Activated B cell treated with CpG ODN at 0.5 μM for 24 hours (primary cell): ENCODE measurements around the gene APBA2. TPM values are rescaled to one million over a fixed set of nuclear protein-coding genes. Genes with fewer than 3 reads are reported as not detected.

ENCODE experiments used
- ATAC-seq: fragments of 200-7000 bp; cut with Tn5 transposase; one replicate; pipeline ENCODE4 v1.10.0; 2021; ENCODE audit warnings: low read depth, mild to moderate bottlenecking, moderate library complexity
- CTCF ChIA-PET: fragments of 350-600 bp; sonication (Branson Sonifier 250); formaldehyde crosslinking; loops from one replicate; lab custom pipeline; 2021; ENCODE audit warnings: antibody characterized with exemption; lab: Charles Lee
- POLR2A ChIA-PET: fragments of 350-600 bp; sonication (Branson Sonifier 250); formaldehyde crosslinking; loops from one replicate; lab custom pipeline; 2021; ENCODE audit warnings: antibody characterized with exemption; lab: Charles Lee
- DNase-seq: peaks from one replicate; pipeline ENCODE4 v3.0.0; 2022
- H3K27ac Mint-ChIP-seq: one replicate; pipeline ENCODE4 v1.8.0; 2020; ENCODE audit warnings: mixed read lengths
- H3K27me3 Mint-ChIP-seq: one replicate; pipeline ENCODE4 v1.8.0; 2021; ENCODE audit warnings: mixed read lengths
- H3K36me3 Mint-ChIP-seq: one replicate; pipeline ENCODE4 v1.8.0; 2021; ENCODE audit warnings: low read depth, mixed read lengths
- H3K4me1 Mint-ChIP-seq: one replicate; pipeline ENCODE4 v1.8.0; 2021; ENCODE audit warnings: mixed read lengths
- H3K4me3 Mint-ChIP-seq: one replicate; pipeline ENCODE4 v1.8.0; 2020; ENCODE audit warnings: mild to moderate bottlenecking, mixed read lengths
- H3K9me3 Mint-ChIP-seq: one replicate; pipeline ENCODE4 v1.8.0; 2020; ENCODE audit warnings: mixed read lengths
- intact Hi-C: fragments of 100-400 bp; cut with micrococcal nuclease; formaldehyde crosslinking; loops from one replicate; pipeline ENCODE4 v1.15.1; 2024
- total RNA-seq: library from RNA; stranded (reverse); gene quantifications from 2 replicates; pipeline ENCODE4 v1.2.3, GENCODE V29; 2022
- TF ChIP-seq, protein P1 (sequence below): fragments of 200-600 bp; IDR thresholded peaks from one replicate; pipeline ENCODE4 v1.8.0; 2022; ENCODE audit warnings: antibody characterized with exemption, mild to moderate bottlenecking

The APBA2 gene
- total RNA-seq, 1 donor from 2014 or later = not detected

DNA sequence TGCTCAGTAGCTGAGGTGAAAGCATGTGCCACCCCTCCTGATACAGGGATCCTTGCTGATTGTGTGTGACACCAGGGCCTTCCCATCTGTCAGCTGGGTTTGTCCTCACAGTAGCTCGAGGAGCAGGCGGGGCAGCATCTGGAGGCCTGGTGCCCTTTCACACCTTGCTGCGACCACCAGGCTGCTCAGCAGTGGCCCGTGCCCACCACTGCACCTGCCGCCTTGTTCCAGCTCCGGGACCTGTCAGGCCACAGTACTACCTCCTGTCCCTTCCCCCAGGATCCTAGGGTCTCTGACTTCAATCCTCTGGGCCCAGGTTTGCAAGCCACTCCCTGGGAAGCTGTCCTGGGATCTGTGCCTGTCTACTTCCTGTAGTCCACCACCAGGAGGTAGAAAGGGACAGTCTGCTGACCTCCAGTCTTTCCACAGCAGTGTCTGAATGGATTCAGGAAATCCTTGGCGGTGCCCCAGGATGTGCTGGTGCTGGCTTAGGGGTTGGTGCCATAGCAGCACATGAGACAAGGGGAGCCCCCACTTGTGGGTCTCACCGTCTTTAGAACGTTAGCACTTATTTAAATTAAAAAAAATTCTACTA lies 27.5 kb downstream of the APBA2 start:
- TF ChIP-seq, protein P1, sequence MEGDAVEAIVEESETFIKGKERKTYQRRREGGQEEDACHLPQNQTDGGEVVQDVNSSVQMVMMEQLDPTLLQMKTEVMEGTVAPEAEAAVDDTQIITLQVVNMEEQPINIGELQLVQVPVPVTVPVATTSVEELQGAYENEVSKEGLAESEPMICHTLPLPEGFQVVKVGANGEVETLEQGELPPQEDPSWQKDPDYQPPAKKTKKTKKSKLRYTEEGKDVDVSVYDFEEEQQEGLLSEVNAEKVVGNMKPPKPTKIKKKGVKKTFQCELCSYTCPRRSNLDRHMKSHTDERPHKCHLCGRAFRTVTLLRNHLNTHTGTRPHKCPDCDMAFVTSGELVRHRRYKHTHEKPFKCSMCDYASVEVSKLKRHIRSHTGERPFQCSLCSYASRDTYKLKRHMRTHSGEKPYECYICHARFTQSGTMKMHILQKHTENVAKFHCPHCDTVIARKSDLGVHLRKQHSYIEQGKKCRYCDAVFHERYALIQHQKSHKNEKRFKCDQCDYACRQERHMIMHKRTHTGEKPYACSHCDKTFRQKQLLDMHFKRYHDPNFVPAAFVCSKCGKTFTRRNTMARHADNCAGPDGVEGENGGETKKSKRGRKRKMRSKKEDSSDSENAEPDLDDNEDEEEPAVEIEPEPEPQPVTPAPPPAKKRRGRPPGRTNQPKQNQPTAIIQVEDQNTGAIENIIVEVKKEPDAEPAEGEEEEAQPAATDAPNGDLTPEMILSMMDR = no peak
- no peaks in the 10 kb centered on the region for H3K4me1 Mint-ChIP-seq
- no peak overlapping the region for H3K4me3 Mint-ChIP-seq
- no peak for ATAC-seq
- H3K27ac Mint-ChIP-seq = no peak overlapping the region
- ChIA-PET CTCF (no interaction called here), POLR2A (no interaction called here)
- no peaks in the 10 kb centered on the region for H3K9me3 Mint-ChIP-seq
- H3K36me3 Mint-ChIP-seq = no peaks in the 10 kb centered on the region
- intact Hi-C loops = no loop called here
- no peaks in the 10 kb centered on the region for H3K27me3 Mint-ChIP-seq
- no peak for DNase-seq

DNA sequence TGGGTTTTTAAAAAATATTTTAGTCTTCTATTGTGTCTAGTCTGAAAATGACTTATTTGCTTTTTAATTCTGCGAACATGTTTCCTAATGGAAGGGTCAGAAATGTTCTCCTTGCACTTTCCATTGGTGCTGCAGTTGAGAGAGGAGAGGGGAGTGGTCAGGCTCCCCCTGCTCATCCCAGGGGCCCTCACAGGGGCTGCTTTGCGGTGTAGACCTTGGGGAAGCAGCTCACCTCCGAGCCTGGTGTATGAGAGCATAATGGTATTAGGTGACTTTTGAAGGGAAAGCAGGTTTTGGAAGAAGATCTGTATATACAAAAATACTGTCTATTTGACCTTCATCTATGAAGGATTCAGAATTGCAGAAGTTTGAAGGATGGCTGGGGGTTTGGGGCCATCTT lies 28.3 kb downstream of the APBA2 start:
- no peaks in the 10 kb centered on the region for H3K27me3 Mint-ChIP-seq
- DNase-seq (no peak), ATAC-seq (no peak)
- H3K36me3 Mint-ChIP-seq = no peaks in the 10 kb centered on the region
- H3K27ac Mint-ChIP-seq = no peak overlapping the region
- H3K4me1 Mint-ChIP-seq = no peaks in the 10 kb centered on the region
- ChIA-PET POLR2A (no interaction called here), CTCF (no interaction called here)
- no peak overlapping the region for H3K4me3 Mint-ChIP-seq
- intact Hi-C loops = no loop called here
- no peaks in the 10 kb centered on the region for H3K9me3 Mint-ChIP-seq
- TF ChIP-seq, protein P1 = no peak

DNA sequence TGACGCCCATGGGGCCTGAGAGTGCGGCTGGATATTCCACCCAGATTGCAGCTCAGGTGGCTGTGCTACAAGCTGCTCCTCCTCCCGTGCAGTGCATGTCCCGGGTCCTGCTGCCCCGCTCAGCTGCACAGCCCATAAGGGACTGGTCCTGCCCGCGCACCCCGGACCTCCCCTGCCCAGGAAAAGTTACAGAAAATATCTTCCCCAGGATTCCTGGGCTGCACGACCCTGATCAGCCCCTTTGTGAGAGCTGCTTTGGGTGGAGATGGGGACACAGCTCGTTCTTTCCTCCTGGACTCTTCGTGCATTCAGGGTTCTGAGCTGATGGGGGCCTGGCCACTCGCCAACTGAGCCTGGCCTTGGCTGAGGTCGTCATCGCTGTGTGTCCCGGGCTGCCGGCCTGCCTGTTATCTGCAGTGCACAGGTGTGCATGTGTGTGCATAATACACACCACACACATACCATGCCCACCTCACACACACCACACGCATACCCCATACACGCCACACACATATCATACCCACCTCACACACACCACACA lies 28.8 kb downstream of the APBA2 start:
- ChIA-PET CTCF (no interaction called here), POLR2A (no interaction called here)
- no peak overlapping the region for H3K27ac Mint-ChIP-seq
- TF ChIP-seq, protein P1 = no peak
- intact Hi-C loops = no loop called here
- H3K36me3 Mint-ChIP-seq = no peaks in the 10 kb centered on the region
- no peak for ATAC-seq
- DNase-seq = no peak
- H3K4me3 Mint-ChIP-seq = no peak overlapping the region
- no peaks in the 10 kb centered on the region for H3K27me3 Mint-ChIP-seq
- no peaks in the 10 kb centered on the region for H3K4me1 Mint-ChIP-seq
- no peaks in the 10 kb centered on the region for H3K9me3 Mint-ChIP-seq

DNA sequence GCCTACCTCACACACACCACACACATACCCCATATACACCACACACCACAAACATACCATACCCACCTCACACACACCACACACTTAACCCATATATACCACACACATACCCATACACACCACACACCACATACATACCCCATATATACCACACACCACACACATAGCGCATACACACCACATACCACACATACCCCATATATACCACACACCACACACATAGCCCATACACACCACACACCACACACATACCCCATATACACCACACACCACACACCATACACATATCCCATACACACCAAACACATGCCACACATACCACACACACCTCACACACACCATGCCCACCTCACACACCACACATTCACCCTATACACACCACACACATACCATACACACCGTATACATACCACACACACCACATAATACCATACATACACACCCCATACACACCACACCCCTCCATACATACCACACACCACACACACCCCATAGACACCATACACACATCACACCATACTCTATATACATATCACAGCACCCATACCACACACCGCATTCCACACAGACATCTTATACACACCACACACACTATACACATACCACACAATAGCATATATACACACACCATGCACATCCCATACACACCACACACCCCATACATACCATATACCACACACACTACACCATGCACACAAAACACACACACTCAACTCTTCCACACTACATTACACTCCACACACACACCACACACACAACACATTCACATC lies 29.5 kb downstream of the APBA2 start:
- H3K4me1 Mint-ChIP-seq = no peaks in the 10 kb centered on the region
- TF ChIP-seq, protein P1 = no peak
- H3K9me3 Mint-ChIP-seq = no peaks in the 10 kb centered on the region
- ChIA-PET CTCF (no interaction called here), POLR2A (no interaction called here)
- DNase-seq = no peak
- H3K4me3 Mint-ChIP-seq = no peak overlapping the region
- no peaks in the 10 kb centered on the region for H3K27me3 Mint-ChIP-seq
- ATAC-seq = no peak
- H3K36me3 Mint-ChIP-seq = no peaks in the 10 kb centered on the region
- intact Hi-C loops = no loop called here
- no peak overlapping the region for H3K27ac Mint-ChIP-seq

DNA sequence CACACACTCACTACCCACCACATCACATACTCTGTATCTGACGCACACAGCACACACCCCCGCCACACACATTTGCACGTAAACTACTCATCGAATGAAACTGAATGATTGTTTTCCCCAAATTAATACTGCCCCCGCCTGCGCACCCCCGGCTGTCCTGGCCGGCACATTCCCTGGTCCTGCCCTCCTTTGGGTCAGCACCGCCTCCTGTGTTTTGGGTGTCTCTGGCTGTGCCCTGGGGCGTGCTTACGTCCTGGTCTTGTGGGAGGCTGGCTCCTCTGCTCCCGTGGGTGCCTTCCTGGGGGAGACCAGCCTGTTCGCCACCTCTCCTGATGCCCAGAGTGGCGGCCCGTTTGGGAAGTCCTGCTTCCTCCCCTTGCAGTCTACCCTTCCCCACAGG lies 30.2 kb downstream of the APBA2 start:
- Mint-ChIP-seq H3K4me1 (no peaks in the 10 kb centered on the region), H3K27ac (no peak overlapping the region), H3K36me3 (no peaks in the 10 kb centered on the region), H3K27me3 (no peaks in the 10 kb centered on the region), H3K9me3 (no peaks in the 10 kb centered on the region), H3K4me3 (no peak overlapping the region)
- CTCF ChIA-PET = no interaction called here
- intact Hi-C loops = no loop called here
- POLR2A ChIA-PET = no interaction called here
- TF ChIP-seq, protein P1 = no peak
- DNase-seq (no peak), ATAC-seq (no peak)
